Calu3 (cell line): ENCODE results near the gene CST3. TPM values are rescaled to one million over a fixed set of nuclear protein-coding genes. Genes with fewer than 3 reads are reported as not detected.
A peak's percentile ranks its signal among the peaks of the same experiment; 100 is the strongest.

ENCODE experiments used
- BruUV-seq: library from RNA; stranded (reverse); fragments of 400-500 nt; replicated peaks from 2 replicates; lab custom pipeline; 2021; lab: Mats Ljungman, UMichigan
- CTCF ChIA-PET: fragments of 300-600 bp; sonication (Branson Sonifier 250); formaldehyde crosslinking; loops from one replicate; lab custom pipeline; 2022; ENCODE audit warnings: antibody characterized with exemption; lab: Charles Lee
- DNase-seq: peaks from one replicate; pipeline ENCODE4 v3.0.0; 2022
- H3K27ac Mint-ChIP-seq: one replicate; pipeline ENCODE4 v1.8.0; 2022; ENCODE audit warnings: mixed read lengths; ENCODE audit not compliant: unreplicated experiment
- H3K27me3 Mint-ChIP-seq: one replicate; pipeline ENCODE4 v1.8.0; 2022; ENCODE audit warnings: mixed read lengths; ENCODE audit not compliant: unreplicated experiment
- H3K36me3 Mint-ChIP-seq: one replicate; pipeline ENCODE4 v1.8.0; 2022; ENCODE audit warnings: mild to moderate bottlenecking, moderate library complexity, mixed read lengths; ENCODE audit not compliant: insufficient read depth, unreplicated experiment
- H3K4me1 Mint-ChIP-seq: one replicate; pipeline ENCODE4 v1.8.0; 2022; ENCODE audit warnings: mild to moderate bottlenecking, low read depth, mixed read lengths; ENCODE audit not compliant: unreplicated experiment
- H3K4me3 Mint-ChIP-seq: one replicate; pipeline ENCODE4 v1.8.0; 2022; ENCODE audit warnings: mild to moderate bottlenecking, low read depth, moderate library complexity, mixed read lengths; ENCODE audit not compliant: unreplicated experiment
- H3K9me3 Mint-ChIP-seq: one replicate; pipeline ENCODE4 v1.8.0; 2022; ENCODE audit warnings: low read depth, mixed read lengths; ENCODE audit not compliant: unreplicated experiment
- CTCF ChIP-seq: fragments of 200-600 bp; IDR thresholded peaks from one replicate; pipeline ENCODE4 v1.8.0; 2022; ENCODE audit warnings: antibody characterized with exemption; ENCODE audit not compliant: unreplicated experiment
- intact Hi-C: fragments of 100-400 bp; cut with micrococcal nuclease; formaldehyde crosslinking; loops from one replicate; pipeline ENCODE4 v1.10.0; 2022; ENCODE audit not compliant: unreplicated experiment
- total RNA-seq: library from RNA; stranded (reverse); gene quantifications from 2 replicates; pipeline ENCODE4 v1.2.3, GENCODE V29; 2022

The CST3 gene
- total RNA-seq, 1 experiment from 2014 or later: 95.7 TPM

GRCh38 chr20:23607497-23608245, 30.1 kb downstream of the CST3 start:
- no TSS peak for BruUV-seq
- intact Hi-C loops: no loop called here
- Mint-ChIP-seq H3K9me3 (no peaks in the 10 kb centered on the region), H3K27me3 (no peaks in the 10 kb centered on the region), H3K4me3 (no peak overlapping the region), H3K27ac (no peak overlapping the region), H3K4me1 (no peaks in the 10 kb centered on the region), H3K36me3 (no peaks in the 10 kb centered on the region)
- CTCF ChIA-PET: no interaction called here
- no peak for DNase-seq
- TF ChIP-seq CTCF: no peak

- intact Hi-C loops: loop anchor here (1.0 kb wide), 1 partner anchor 164 kb away; no protein-coding TSS in a partner anchor
- Mint-ChIP-seq H3K9me3 (no peaks in the 10 kb centered on the region), H3K4me1 (no peaks in the 10 kb centered on the region), H3K27me3 (no peaks in the 10 kb centered on the region), H3K27ac (no peak overlapping the region), H3K36me3 (no peaks in the 10 kb centered on the region), H3K4me3 (no peak overlapping the region)
- CTCF ChIA-PET: no interaction called here
- TF ChIP-seq CTCF: no peak
- peak; percentile 56 for DNase-seq
- BruUV-seq: no TSS peak
Measured at GRCh38 chr20:23606652-23607049, 31.1 kb downstream of the CST3 start.

- no peaks in the 10 kb centered on the region for H3K36me3 Mint-ChIP-seq
- H3K4me3 Mint-ChIP-seq: no peak within 1 kb of the TSS
Measured at GRCh38 chr20:23605867-23606651, 31.7 kb downstream of the CST3 start, which contains the start of gene CST9. Gene CST9, minus strand, starts transcription at chr20:23605917. Its CDS starts 53 bp downstream, at chr20:23605864.

GRCh38 chr20:23604306-23604705, 33.4 kb downstream of the CST3 start:
- Mint-ChIP-seq H3K4me1 (no peaks in the 10 kb centered on the region), H3K36me3 (no peaks in the 10 kb centered on the region), H3K27me3 (no peaks in the 10 kb centered on the region), H3K27ac (no peak overlapping the region), H3K4me3 (no peak overlapping the region), H3K9me3 (no peaks in the 10 kb centered on the region)
- no peak for TF ChIP-seq CTCF
- intact Hi-C loops: no loop called here
- BruUV-seq: no TSS peak
- no peak for DNase-seq
- CTCF ChIA-PET: no interaction called here

More at GRCh38 chr20:23605867-23606651, 31.7 kb downstream of the CST3 start, which contains the start of gene CST9:
- H3K9me3 Mint-ChIP-seq: no peaks in the 10 kb centered on the region
- intact Hi-C loops: loop anchor here (1.0 kb wide), 1 partner anchor 164 kb away; no protein-coding TSS in a partner anchor
- TF ChIP-seq CTCF: no peak
- H3K27ac Mint-ChIP-seq: no peak within 1 kb of the TSS
- no peak for DNase-seq
- H3K27me3 Mint-ChIP-seq: no peaks in the 10 kb centered on the region
- BruUV-seq: no TSS peak
- H3K4me1 Mint-ChIP-seq: no peaks in the 10 kb centered on the region
- CTCF ChIA-PET: no interaction called here
